Sigmoid colon (tissue), 7 donors: Measurements from ENCODE around the gene SALL1. TPM values are rescaled to one million over a fixed set of nuclear protein-coding genes. Genes with fewer than 3 reads are reported as not detected.

Experiments
- DNase-seq: peaks from one replicate; pipeline ENCODE4 v3.0.0-alpha.2; 2019
- H3K27ac ChIP-seq, 4 donors: fragments of 200-600 bp; sonication (generic); one replicate each; pipeline ENCODE4 v1.5.1; 2016 to 2019; ENCODE audit warnings: mild to moderate bottlenecking in 1 of 4
- H3K27me3 ChIP-seq, 3 donors: fragments of 200-600 bp; sonication (generic); one replicate each; pipeline ENCODE4 v1.5.1; 2019; ENCODE audit warnings: mild to moderate bottlenecking in 1 of 3
- H3K36me3 ChIP-seq, 4 donors: fragments of 200-600 bp; sonication (generic); one replicate each; pipeline ENCODE4 v1.5.1; 2016 to 2019
- H3K4me1 ChIP-seq, 4 donors: fragments of 200-600 bp; sonication (generic); one replicate each; pipeline ENCODE4 v1.5.1; 2017 to 2019
- H3K4me3 ChIP-seq, 4 donors: fragments of 200-600 bp; sonication (generic); one replicate each; pipeline ENCODE4 v1.5.1; 2017 to 2019; ENCODE audit warnings: mild to moderate bottlenecking in 2 of 4, moderate library complexity in 1 of 4
- H3K9me3 ChIP-seq, 4 donors: fragments of 200-600 bp in 3 of 4; sonication (generic) in 3 of 4; one replicate each; pipeline versions ENCODE4 v1.5.1 to v1.6.1; 2013 to 2019
- CTCF ChIP-seq, 4 experiments: fragments of 450-650 bp in 3 of 4; fragments of 200-600 bp in 1 of 4; IDR thresholded peaks; one replicate each; pipeline ENCODE4 v1.5.1; 2016 to 2019; ENCODE audit warnings: antibody characterized with exemption in 4 of 4, mild to moderate bottlenecking in 3 of 4, moderate library complexity in 2 of 4
- EP300 ChIP-seq, 4 donors: sonication (generic); formaldehyde crosslinking; IDR thresholded peaks; one replicate each; pipeline ENCODE4 v1.6.1; 2017; ENCODE audit warnings: antibody characterized with exemption in 4 of 4
- POLR2A ChIP-seq, 2 donors: fragments of 450-650 bp; IDR thresholded peaks; one replicate each; pipeline ENCODE4 v1.6.1; 2016; ENCODE audit warnings: antibody characterized with exemption in 2 of 2, mild to moderate bottlenecking in 2 of 2, moderate library complexity in 2 of 2
- POLR2AphosphoS5 ChIP-seq, 4 donors: sonication (generic); formaldehyde crosslinking; IDR thresholded peaks; one replicate each; pipeline ENCODE4 v1.6.1; 2017; ENCODE audit warnings: antibody characterized with exemption in 4 of 4
- WGBS, 2 donors: extraction: QIAGEN DNeasy Blood & Tissue Kit; methylation state at CpG; one replicate each; pipeline ENCODE4 v1.1.7; 2013; 5-methylcytosine and 5-hydroxymethylcytosine counted together
- intact Hi-C: fragments of 100-400 bp; cut with DNase I; formaldehyde crosslinking; loops from one replicate; pipeline ENCODE4 v1.15.1; 2023
- polyA plus RNA-seq, 3 donors: library from polyadenylated mRNA; stranded (reverse); fragments of 200-250 nt; gene quantifications; one replicate each; pipeline ENCODE4 v1.2.3, GENCODE V29; 2013
- total RNA-seq, 4 donors: library from RNA; depleted of rRNA; stranded (reverse); fragments of >200 nt; gene quantifications; one replicate each; pipeline ENCODE4 v1.1.0, GENCODE V29; 2016
- donor health status: healthy with polysubstance abuse.
- donor health status: Bipolar disorder and iron deficiency.
- donor health status: healthy.

Gene SALL1
- total and polyA plus RNA-seq, 7 donors = 0.46 to 0.64 (median 0.60) TPM; not detected in 4

- Histone ChIP-seq H3K4me1 (no peaks in the 10 kb centered on the region), H3K27me3 (peaks cover 0 to 71% (median 18%) of the 10 kb centered on the region in 3 donors), H3K9me3 (no peaks in the 10 kb centered on the region), H3K27ac (no peak overlapping the region), H3K36me3 (no peaks in the 10 kb centered on the region), H3K4me3 (no peak overlapping the region)
- 50 to 73% methylated on average over 1 of the region's 1 CpG for WGBS, 2 donors
- no peak for TF ChIP-seq EP300 (IDR thresholded peaks at IDR 0.05)
- TF ChIP-seq POLR2AphosphoS5 (IDR thresholded peaks at IDR 0.05) = no peak
- TF ChIP-seq CTCF (IDR thresholded peaks at IDR 0.05) = no peak
- no peak for TF ChIP-seq POLR2A (IDR thresholded peaks at IDR 0.05)
- DNase-seq = no peak
- intact Hi-C loops = no loop called here
Measured at GRCh38 chr16:51144203-51144602, 6.9 kb downstream of the SALL1 start.

- no peak for DNase-seq
- H3K9me3 ChIP-seq = no peaks in the 10 kb centered on the region
- H3K4me1 ChIP-seq = no peaks in the 10 kb centered on the region
- WGBS, 2 donors = 35 to 56% methylated on average over 5 of the region's 5 CpGs
- no peak overlapping the region for H3K4me3 ChIP-seq
- H3K27me3 ChIP-seq = peaks cover 0 to 63% (median 12%) of the 10 kb centered on the region in 3 donors
- no peak for TF ChIP-seq POLR2AphosphoS5 (IDR thresholded peaks at IDR 0.05)
- TF ChIP-seq CTCF (IDR thresholded peaks at IDR 0.05) = no peak
- TF ChIP-seq POLR2A (IDR thresholded peaks at IDR 0.05) = no peak
- H3K27ac ChIP-seq = no peak overlapping the region
- intact Hi-C loops = no loop called here
- H3K36me3 ChIP-seq = no peaks in the 10 kb centered on the region
Measured at GRCh38 chr16:51143196-51143977, 7.7 kb downstream of the SALL1 start.

- Histone ChIP-seq H3K4me1 (no peaks in the 10 kb centered on the region), H3K4me3 (no peak overlapping the region), H3K9me3 (no peaks in the 10 kb centered on the region), H3K27ac (no peak overlapping the region), H3K36me3 (no peaks in the 10 kb centered on the region), H3K27me3 (peaks cover 0 to 54% (median 12%) of the 10 kb centered on the region in 3 donors)
- no peak for DNase-seq
- intact Hi-C loops = no loop called here
- WGBS, 2 donors = 92 to 93% methylated on average over 21 of the region's 21 CpGs
- TF ChIP-seq CTCF (IDR thresholded peaks at IDR 0.05) = no peak
- no peak for TF ChIP-seq POLR2AphosphoS5 (IDR thresholded peaks at IDR 0.05)
- TF ChIP-seq POLR2A (IDR thresholded peaks at IDR 0.05) = no peak
- TF ChIP-seq EP300 (IDR thresholded peaks at IDR 0.05) = no peak
Measured at GRCh38 chr16:51141541-51141940, 9.5 kb downstream of the SALL1 start.

GRCh38 chr16:51141106-51141505 is 10.0 kb downstream of the SALL1 start:
- peaks cover 0 to 50% (median 12%) of the 10 kb centered on the region in 3 donors for H3K27me3 ChIP-seq
- H3K4me3 ChIP-seq = no peak overlapping the region
- no peaks in the 10 kb centered on the region for H3K4me1 ChIP-seq

More at GRCh38 chr16:51141106-51141505, 10.0 kb downstream of the SALL1 start:
- intact Hi-C loops = no loop called here
- no peak for TF ChIP-seq EP300 (IDR thresholded peaks at IDR 0.05)
- TF ChIP-seq CTCF (IDR thresholded peaks at IDR 0.05) = no peak
- DNase-seq = no peak
- WGBS, 2 donors = 87 to 90% methylated on average over 9 of the region's 9 CpGs
- Histone ChIP-seq H3K9me3 (no peaks in the 10 kb centered on the region), H3K36me3 (no peaks in the 10 kb centered on the region), H3K27ac (no peak overlapping the region)
